Glutamatergic neuron (in vitro differentiated cells): Measurements from ENCODE around the gene PTPN4. TPM values are rescaled to one million over a fixed set of nuclear protein-coding genes. Genes with fewer than 3 reads are reported as not detected.

Source experiments
- DNase-seq: peaks from one replicate; pipeline ENCODE4 v3.0.0; 2022
- H3K27ac Mint-ChIP-seq: one replicate; pipeline ENCODE4 v1.8.0; 2020; ENCODE audit warnings: mild to moderate bottlenecking, mixed read lengths, inconsistent platforms; ENCODE audit not compliant: unreplicated experiment
- H3K27me3 Mint-ChIP-seq: one replicate; pipeline ENCODE4 v1.8.0; 2020; ENCODE audit warnings: mild to moderate bottlenecking, moderate library complexity, mixed read lengths, inconsistent platforms; ENCODE audit not compliant: unreplicated experiment
- H3K36me3 Mint-ChIP-seq: one replicate; pipeline ENCODE4 v1.8.0; 2020; ENCODE audit warnings: mild to moderate bottlenecking, mixed read lengths, inconsistent platforms; ENCODE audit not compliant: unreplicated experiment
- H3K4me1 Mint-ChIP-seq: one replicate; pipeline ENCODE4 v1.8.0; 2020; ENCODE audit warnings: mild to moderate bottlenecking, low read depth, mixed read lengths, inconsistent platforms; ENCODE audit not compliant: unreplicated experiment
- H3K4me3 Mint-ChIP-seq: one replicate; pipeline ENCODE4 v1.8.0; 2020; ENCODE audit warnings: mild to moderate bottlenecking, mixed read lengths, inconsistent platforms; ENCODE audit not compliant: unreplicated experiment
- H3K9me3 Mint-ChIP-seq: one replicate; pipeline ENCODE4 v1.8.0; 2020; ENCODE audit warnings: mild to moderate bottlenecking, moderate library complexity, mixed read lengths, inconsistent platforms; ENCODE audit not compliant: unreplicated experiment
- CTCF ChIP-seq: fragments of 200-600 bp; sonication (generic); IDR thresholded peaks from one replicate; pipeline ENCODE4 v1.5.0; 2021; ENCODE audit not compliant: partially characterized antibody, unreplicated experiment
- total RNA-seq: library from RNA; stranded (reverse); fragmentation: NEBNext Ultra II Directional; extraction: Animal tissue kit (Norgen Biotek cat#: 25700); gene quantifications from one replicate; pipeline ENCODE4 v1.2.1, GENCODE V29; 2021; ENCODE audit not compliant: unreplicated experiment

PTPN4 gene
- total RNA-seq, 1 donor from 2014 or later = 91.7 TPM

DNA sequence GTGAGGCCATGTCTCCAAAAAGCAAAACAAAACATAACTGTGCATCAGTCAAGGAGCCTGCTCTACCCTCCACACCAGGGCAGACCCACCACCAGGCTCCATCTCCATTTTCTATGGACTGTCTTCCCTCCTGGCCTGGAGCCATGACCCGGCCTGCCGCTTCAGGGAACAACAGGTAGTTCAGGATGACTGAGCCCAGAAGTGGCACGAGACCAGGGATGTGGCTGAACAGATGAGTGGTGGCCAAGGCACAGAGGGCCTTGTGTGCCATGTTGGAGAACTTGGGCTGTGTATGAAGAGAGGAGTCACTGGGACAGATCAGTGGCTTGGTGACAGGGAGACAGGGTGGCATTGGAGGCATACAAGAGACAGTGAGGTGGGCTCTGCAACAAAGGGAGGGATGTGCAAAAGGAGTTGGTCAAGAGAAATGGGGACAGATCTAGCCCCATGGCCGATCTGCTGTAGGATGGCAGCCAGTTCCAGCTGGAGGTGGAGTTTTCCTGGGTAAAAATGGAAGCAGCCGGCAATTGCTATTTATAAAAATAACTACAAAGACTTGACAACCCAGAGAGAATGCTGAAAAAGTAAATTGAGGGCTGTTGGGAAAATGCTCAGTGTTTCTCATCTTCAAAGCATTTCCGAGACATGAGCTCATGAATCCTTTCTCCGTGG is 45.8 kb upstream of the PTPN4 start:
- no peak for DNase-seq
- Mint-ChIP-seq H3K4me1 (peaks cover 25% of the 10 kb centered on the region), H3K4me3 (peak overlapping the region; percentile 26), H3K36me3 (no peaks in the 10 kb centered on the region), H3K27ac (no peak overlapping the region), H3K9me3 (peaks cover 3% of the 10 kb centered on the region), H3K27me3 (peaks cover 2% of the 10 kb centered on the region)
- TF ChIP-seq CTCF = no peak

DNA sequence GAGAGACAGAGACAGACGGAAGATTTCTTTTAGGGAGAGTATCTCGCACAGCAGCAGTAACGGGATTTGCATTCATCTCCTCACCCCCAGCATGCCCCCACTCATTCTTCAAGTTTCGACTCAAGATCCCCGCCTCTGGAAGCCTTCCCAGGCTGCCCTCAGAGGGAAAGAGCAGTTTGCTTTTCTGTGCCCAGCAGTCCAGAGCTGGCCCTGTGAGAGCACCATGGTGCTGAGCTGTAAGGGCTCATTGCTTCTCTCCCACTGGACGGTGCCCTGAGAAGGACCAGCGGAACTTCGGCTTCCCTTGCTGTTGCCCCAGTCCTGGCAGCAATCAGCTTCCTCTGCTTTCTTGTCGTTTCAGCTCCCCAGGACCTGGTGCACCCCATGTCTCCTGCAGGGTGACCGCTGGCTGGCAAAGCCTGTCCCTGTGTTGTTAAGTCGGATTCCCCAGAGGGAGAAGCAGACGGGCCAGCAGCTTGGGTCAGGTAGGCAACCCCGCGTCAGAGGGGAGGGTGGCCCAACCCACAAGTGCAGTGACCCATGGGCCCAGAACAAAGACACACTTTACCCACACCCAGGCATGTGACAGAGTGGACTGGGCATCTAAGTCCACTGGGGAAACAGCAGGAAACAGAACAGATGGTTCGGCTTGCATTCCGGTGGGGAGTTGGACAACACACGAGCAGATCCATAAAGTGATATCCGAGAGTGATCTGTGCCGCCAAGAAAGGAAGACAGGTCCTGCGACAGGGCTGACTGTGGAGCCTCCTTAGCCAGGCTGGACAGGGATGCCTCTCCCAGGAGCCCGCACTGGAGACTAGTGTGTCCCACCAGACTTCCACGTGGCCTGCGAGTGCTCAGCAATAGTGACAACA is 44.1 kb upstream of the PTPN4 start:
- peaks cover 2% of the 10 kb centered on the region for H3K27me3 Mint-ChIP-seq
- peak overlapping the region; percentile 1 for H3K27ac Mint-ChIP-seq
- H3K4me1 Mint-ChIP-seq = peaks cover 24% of the 10 kb centered on the region
- no peaks in the 10 kb centered on the region for H3K36me3 Mint-ChIP-seq
- no peak for DNase-seq
- no peak for TF ChIP-seq CTCF
- peaks cover 3% of the 10 kb centered on the region for H3K9me3 Mint-ChIP-seq
- H3K4me3 Mint-ChIP-seq = peak overlapping the region; percentile 22

- no peaks in the 10 kb centered on the region for H3K36me3 Mint-ChIP-seq
- peaks cover 19% of the 10 kb centered on the region for H3K4me1 Mint-ChIP-seq
- peaks cover 2% of the 10 kb centered on the region for H3K27me3 Mint-ChIP-seq
- peak overlapping the region; percentile 1 for H3K27ac Mint-ChIP-seq
- H3K9me3 Mint-ChIP-seq = peaks cover 3% of the 10 kb centered on the region
- no peak for DNase-seq
- H3K4me3 Mint-ChIP-seq = peak overlapping the region; percentile 22
- TF ChIP-seq CTCF = no peak
These were observed 43.4 kb upstream of the PTPN4 start for GRCh38 chr2:119716284-119716672.

DNA sequence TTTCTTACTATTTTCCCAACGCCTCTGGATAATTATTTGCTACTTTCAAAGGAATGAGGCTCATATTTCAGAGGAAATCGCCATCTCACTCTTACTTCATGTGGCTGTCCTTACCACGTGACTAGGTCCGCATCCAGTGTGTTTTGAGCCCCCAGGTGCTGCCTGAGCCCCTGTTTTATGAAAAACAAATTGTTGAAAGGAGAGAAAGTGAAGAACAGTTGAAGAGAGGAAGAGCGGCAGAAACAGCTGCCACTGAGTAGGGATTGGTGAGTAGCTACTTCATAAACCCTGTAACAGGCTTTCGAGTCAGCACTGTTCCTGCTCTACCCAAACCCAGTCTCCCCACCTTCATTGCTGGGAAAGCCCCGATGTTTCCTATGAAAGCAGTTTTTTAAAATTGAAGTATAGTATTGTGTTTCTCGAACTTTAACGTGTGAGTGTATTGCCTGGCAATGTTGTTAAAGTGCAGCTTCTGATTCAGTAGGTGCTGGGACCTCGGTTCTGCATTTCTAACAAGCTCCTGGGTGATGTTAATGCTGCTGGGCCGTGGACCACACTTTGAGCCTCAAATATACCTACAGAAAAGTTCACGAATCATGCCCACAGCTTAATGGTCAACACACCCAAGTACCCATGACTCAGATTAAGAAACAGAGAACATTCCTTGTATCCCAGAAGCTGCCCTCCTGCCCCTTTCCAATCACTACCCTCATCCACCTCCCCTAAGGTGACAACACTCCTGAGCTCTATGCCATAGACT is 41.0 kb upstream of the PTPN4 start:
- TF ChIP-seq CTCF = no peak
- no peak overlapping the region for H3K27ac Mint-ChIP-seq
- H3K36me3 Mint-ChIP-seq = no peaks in the 10 kb centered on the region
- H3K27me3 Mint-ChIP-seq = peaks cover 2% of the 10 kb centered on the region
- no peak for DNase-seq
- peaks cover 3% of the 10 kb centered on the region for H3K9me3 Mint-ChIP-seq
- H3K4me3 Mint-ChIP-seq = no peak overlapping the region
- H3K4me1 Mint-ChIP-seq = peaks cover 19% of the 10 kb centered on the region
